NCI-H1417 (cell line): ENCODE results near the gene DPT.
"Not testable (repeated sequence)": the region's sequence is repeated elsewhere in the genome, so short reads cannot be mapped to it uniquely, and the experiment has no call there.

Source experiments
- DNase-seq, 3 experiments: peaks; one replicate each; lab custom pipeline; 2025; lab: John Stamatoyannopoulos, UW

Gene DPT

DNA sequence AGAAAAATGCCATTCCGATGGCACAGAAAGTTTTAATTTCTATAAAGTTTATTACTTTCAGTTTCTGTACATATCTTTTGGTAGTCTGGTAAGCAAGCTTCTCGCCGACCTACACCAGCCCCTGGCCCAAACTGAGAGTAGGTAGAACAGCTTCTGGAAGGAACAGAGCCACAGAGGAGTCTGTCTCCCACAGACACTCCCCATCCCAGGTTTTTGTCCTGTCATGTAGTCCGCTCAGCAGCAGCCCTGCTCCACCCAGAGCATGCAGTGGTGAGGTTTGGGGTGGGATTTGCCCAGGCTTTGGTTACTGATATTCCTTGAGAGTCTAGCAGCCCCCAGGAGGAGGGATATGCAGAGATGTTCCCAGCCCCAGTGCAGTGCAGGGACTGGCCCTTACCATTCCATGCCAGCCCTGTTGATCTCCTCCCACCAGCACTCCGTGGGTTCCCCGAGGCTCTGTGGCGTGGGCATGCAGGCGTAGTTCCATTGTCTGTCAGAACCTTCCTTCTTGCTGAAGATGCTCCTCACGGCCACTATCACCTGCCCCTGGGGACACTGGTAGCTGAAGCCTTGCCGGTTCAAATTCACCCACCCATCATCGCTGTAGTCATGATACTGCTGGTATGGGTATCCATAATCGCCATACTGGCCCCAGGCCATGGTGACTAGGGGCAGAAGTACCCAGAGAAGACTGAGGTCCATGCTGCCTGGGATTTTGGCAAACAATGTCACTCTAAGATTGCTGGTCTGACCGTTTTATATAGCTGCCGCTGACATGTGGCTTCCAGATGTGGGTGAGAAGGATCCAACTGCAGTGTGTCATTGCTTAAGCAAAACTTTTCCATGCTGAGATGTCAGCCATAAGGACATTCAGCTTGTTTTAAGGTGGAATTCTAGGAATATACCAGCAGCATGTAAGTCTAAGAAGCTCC lies at the start of gene DPT:
DPT (minus strand) TSS at position 734 of the 932 bp plus-strand sequence; CDS start at position 702, 32 bp downstream.
- DNase-seq, result no peak

DNA sequence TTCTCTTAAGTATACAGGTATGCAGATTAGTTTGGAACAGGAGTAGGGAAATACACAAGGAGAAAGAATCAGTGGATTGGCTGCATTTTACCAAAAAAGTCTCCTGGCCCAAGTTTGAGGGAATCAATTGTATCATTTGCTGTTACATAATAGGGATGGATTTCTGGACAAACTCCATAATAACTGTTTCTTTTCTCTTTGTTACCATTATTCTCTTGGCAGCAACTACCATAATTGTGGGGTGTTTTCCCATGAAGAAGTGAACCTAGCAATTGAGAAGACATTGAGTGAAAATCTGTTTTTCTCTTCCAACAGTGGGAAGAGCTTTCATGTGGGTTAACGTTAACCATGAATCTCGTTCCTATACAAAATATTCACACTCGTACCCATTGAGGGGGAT lies 46.4 kb upstream of the DPT start:
- DNase-seq, result no peak

DNA sequence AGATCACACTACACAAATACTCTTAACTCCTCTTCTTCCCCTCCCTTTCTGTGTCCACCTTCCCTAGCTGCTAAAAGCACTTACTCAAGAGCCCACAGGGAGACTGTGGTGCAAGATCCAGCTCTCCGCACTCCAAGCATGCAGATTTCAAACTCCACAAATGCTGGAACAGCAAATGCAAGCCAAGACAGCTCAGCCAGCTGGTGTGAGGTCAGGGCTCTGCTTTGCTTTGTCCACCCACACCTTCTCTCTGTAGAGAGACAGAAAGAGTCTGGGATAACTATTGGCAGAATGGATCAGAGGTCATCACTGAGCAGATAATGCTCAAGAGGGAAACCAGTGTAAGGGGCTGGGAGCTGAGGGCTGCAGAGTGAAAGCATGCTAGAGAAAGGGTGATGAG lies 45.2 kb upstream of the DPT start:
- no peak for DNase-seq

DNA sequence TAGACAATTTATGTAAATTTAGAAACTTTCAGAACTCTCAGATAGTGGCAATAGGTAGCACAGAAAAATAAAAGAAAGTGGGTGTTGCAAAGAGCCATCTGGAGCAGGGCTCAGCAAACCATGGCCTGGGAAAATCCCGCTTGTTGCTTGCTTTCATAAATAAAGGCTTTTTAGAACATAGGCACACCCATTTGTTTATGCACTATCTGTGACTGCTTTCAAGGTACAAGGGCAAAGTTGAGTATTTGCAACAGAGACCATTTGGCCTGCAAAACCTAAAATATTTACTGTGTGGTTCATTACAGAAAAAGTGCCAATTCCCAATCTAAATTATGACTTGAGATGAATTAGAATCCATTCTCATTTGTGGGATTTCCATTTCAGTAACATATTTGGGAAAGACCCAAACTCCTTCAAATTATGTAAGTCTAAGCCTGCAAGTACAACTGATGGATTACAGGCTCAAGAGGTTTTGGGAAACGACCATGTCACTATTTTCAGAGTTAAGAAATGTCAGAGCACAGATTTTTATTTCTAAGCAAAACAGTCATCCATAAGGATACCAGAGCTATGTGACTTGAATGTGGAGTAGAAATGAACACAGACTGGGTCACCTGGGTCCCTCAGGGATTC lies 43.5 kb upstream of the DPT start:
- no peak for DNase-seq

DNA sequence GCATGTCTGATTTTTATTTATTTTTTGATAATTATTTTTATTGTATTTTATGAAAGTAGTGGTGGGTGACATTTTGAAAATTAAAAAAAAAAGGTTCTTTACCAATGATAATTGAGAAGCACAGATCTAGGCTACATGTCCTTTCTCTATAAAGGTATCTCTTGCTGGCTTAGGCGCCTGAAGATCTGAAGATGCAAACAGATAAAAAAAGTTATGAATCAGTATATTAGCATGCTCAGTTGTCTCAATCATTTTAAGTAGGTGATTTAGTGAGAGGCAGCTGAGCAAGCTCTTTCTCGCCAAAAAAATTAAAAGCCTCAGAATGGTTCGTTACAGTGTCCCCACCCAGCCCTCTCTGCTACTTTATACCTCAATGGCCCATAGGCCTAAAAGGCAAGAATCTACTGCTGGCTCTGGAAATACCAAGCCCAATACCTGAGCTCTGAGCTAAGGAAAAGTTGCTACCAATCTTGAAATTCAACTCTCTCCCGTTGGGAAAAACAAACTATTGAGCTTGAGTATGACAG lies 42.2 kb upstream of the DPT start:
- no peak for DNase-seq

DNA sequence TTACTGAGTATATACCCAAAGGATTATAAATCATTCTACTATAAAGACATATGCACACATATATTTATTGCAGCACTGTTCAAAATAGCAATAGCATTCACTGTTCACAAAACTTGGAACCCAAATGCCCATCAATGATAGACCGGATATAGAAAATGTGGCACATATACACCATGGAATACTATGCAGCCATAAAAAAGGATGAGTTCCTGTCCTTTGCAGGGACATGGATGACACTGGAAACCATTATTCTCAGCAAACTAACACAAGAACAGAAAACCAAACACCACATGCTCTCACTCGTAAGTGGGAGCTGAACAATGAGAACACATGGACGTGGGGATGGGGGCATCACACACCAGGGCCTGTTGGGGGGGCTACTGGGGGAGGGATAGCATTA lies 40.9 kb upstream of the DPT start:
- not testable (repeated sequence) for DNase-seq

DNA sequence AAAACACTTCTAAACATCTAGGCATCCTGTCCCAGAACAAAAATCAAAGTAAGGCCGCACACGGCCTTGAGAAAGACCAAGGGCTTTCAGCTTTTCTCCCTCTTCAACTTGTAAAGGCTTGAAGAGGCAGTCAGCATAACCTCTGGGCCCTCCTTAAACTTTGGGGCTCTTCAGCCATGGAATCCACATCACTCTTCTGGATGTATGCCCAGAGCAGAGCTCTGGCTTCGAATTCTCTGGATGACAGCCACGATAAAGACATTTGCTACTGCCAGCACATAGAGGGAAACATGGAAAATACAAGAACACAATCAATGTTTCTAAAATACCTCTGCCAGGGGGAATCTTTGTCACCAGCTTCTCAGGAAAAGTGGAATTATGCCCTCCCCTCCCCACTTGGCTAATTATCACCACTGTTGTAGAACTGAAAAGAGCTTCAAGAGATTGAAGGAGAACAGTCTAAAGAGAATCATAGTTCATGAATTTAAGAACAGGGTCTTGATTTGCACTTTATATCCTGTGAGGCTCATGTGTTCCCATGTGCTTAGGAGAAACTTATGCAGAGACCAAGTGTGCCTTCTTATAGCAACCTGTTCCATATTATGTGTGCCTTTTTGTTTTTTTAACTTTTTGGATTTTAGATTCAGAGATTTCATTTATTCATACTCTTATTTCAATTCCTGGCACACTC lies 39.0 kb upstream of the DPT start:
- no peak for DNase-seq

DNA sequence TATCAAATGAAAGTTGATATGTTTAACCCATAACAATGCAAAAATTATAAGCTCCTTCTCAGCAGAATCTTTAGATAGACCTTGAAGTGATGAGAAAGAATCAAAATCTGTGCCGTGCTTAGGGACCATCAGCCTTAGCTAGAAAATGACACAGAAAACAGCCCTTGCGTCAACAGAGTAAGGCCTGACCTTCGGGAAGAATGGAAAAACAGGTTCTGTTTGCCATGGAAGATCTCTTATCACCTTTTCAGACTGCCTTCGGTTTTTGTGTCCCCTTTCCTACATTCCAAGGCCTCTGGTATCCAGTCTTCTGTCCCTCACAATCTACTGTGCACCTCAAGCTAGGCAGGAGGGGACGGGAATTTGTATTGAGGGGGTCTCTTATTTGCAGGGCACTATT lies 37.6 kb upstream of the DPT start:
- DNase-seq, result no peak

DNA sequence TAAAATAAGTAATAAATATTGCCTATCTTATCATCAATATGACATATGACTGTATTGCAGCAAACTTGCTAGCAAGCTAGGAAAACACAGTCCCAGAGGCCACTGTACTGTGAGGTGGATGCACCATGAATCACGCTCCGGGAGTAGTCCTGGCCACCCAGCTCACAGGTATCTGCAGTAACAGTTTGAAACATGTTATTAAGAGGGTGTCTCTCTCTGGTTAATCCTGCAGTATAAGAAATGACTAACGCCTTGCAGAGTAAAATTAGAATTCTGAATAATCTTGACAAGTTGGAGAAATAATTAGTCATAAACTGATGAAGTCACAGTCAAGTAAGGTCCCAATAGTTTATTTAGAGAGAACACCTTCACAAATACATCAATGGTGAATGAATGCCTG lies 34.0 kb upstream of the DPT start:
- no peak for DNase-seq

DNA sequence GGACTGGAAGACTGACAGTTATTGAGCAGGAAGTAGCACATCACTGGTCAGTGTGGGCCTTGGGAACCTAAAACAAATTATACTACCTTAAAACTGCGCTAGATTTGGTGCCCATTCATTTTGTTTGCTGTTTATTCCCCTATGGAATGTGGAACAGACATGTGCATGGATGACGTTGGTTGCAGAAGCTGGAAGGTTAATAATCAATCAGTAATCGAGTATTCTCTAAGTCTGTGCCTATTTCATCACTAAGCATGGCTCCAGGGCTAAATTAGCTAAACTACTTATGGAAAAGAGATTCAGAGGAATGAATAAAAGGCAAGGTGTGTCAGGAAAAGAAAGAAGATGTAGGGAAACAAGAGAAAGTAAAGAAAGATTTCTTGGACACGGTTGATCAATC lies 33.5 kb upstream of the DPT start:
- no peak for DNase-seq

DNA sequence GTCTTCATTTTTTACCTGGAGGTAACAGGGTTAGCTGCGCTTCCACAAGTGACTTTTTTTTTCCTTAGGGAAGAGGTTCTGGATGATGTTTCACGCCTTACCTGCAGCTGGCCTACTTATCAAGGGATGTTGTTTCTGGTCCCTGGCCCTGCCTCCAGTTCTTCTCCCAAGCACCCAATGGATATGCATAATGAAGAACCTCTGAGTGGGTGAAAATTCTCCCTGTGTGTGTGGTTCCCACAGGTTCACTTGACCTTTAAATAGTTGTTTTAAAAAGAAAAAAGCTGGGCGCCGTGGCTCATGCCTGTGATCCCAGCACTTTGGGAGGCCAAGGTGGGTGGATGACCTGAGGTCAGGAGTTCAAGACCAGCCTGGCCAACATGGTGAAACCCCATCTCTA lies 31.8 kb upstream of the DPT start:
- no peak for DNase-seq

DNA sequence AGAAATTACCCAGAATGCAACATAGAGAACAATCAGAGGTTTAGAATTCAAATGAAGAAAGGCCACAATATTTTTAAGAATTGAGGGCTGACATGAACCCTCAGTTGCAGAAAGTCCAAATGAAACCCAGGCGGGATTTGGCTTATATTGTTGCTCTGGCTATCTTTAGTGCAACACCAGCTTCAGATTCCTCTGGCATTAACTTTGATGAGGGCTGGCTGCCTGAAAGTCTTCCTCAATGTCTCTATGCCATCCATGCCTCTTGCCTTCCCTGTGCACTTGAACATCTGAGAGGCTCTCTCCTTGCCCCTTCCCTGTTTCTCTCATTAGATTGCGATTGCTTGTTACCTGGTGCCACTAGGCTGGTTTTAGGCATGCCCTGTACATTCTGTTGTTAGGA lies 31.2 kb upstream of the DPT start:
- no peak for DNase-seq

DNA sequence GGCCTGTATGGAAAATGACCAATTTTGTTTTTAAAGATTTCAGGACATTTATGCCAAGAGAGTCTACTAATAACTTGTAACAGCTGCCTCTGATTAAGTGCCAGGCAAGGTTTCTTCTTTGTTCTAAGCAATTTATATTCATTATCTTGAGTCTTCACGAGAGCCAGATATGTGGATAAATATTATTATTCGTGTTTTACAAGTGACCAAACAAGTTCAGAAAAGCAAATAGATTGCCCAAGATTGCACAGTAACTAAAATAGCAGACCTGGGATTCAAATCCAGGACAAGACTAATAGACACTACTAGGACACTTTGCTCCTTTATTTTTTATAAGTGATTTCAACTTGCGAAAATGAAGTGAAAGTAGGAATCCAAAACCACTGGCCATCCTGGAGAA lies 30.1 kb upstream of the DPT start:
- DNase-seq, result no peak

DNA sequence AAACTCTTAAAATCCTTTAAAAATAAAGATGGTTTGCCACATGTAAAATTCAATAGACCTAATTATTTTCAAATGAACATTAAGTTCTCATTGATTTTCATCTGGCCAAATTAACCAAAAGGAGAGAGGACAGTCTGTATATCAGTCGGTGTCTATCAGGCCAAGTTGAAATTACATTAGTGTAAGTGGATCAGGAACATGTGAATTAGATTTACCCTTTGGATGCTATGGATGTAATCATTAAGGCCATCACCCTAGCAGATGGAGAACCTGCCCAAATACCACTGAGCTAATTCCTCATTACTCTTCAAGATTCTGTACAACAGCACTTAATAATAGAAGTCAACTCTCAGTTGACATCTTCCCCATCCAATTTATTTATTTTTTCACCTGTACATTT lies 29.5 kb upstream of the DPT start:
- DNase-seq, result no peak

DNA sequence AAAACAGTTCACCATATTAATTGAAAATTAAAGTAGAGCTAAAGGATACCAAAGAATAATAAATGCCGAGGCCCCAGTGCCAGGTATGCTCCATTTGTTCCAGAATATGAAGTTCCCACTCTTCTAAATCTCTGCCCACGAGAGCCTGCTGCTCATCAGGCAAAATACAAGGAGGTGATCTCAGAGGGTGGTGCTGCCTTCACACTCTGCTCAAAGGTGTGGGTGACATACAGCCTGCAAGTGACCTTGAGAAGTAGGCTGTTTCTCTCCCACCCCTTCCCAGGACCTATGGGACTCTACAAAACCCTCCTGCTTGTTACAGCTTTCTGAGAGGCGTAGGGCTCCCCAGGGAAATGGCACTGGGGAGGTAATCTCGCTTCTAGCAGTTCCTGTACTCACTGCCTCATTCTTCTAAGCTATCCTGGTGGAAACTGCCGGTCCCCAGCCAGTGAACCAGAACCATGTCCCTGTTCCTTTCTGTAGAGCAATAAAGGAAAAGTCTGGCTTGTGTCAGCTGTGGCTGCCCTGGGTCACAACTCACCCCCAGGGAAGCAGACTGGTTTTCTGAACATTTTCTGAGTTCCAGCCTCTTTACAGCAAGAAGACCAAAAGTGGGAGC lies 26.9 kb upstream of the DPT start:
- DNase-seq, result peak in 1 of 3 experiments; percentile 30

DNA sequence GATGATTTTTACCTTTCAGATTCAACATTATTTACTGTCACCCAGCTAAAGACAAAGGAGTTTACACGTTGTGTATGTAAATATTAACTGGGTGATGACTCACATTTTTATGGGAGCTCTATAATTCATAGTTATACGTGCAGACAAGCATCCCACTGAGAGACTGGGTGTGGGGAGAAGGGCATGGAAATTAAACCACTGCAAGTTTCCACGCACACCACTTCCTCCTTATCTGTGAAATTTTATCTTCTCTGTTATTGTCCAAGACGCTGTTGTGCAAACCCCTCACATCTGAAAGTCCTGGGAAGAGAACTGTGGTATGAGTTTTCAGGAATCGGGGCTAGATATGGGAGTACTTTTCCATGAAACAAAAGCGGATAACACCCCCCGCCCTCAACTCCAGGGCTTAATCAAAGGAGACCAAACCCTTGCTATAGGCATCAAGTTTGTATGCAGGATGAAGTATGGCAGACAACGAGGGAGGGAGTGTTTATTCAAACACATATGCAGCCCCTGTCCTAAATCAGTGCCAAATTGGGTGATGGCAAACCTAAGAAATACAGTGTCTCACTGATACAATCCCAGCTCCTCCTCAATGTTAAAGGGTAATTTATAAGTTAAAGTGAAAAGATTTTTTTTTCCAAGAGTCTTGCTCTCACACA lies 23.3 kb upstream of the DPT start:
- DNase-seq, result peak in 2 of 3 experiments; percentile 44 to 62

DNA sequence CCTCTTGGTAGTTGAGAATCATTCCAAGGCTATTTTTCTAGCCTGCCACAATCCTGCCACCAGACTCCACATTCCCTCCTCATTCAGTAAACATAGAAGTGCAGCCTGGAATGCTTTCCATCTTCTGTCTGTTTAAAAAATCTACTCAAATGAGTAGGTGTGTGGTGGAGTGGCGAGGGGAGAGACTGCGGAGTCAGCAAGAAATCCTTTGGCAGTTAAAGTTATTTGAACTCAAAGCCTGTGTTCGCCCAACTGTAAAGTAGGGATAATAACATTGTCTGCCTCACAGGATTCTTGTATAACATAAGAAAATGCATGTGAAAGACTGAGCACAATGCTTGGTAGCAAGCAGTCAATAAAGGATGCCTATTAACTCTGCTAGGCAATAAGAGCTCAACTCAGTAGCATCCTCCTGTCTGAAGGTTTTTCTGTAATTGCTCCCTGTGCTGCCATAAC lies 22.2 kb upstream of the DPT start:
- peak in 2 of 3 experiments; percentile 38 to 54 for DNase-seq

DNA sequence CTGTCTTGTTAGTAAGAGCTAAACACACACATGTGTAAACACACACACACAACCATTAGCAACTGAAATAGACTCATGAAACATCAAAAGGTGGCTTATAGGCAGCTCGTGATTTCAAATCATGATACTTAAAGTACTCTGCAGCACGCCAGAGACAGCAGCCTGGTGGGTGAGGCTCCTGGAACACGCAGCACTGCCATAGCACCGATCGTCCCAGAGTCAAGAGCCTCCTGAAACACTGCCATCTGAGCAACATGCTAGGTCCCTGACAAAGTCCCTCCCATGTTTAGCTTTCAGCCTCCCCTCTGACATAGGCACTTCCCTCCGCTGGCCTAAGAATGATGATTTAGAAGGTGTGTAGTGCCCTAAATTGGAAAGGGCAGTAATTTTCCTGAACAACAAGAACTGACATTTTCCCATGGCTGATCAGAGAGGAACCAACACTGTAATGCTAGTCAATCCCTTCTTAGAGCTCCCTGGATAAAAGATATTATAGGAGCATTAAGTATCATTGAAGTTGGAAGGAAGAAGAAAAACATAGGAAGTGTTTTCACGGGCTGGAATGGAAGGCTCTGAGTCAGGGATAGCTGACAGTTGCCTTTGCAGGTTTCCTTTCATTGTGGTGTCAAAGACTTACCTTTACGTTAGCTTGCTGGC lies 14.1 kb upstream of the DPT start:
- DNase-seq, result no peak

DNA sequence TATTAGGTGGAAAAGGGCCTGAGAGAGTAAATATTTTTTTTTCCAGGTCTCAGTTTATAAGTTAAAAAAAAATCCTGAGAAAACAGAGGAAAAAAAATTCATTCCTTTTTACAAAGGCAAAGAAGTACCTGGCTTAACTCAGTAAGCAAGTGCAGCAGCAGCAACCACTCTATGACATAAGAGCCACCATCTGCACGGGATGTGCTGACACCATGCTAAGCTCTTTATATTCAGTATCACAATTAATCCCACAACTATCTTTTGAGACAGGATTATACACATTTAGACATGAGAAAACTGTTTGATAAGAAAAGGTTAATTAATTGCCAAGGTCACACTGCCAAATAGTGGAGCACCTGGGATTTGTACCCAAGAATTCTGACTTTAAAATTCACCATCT lies 13.4 kb upstream of the DPT start:
- no peak for DNase-seq

DNA sequence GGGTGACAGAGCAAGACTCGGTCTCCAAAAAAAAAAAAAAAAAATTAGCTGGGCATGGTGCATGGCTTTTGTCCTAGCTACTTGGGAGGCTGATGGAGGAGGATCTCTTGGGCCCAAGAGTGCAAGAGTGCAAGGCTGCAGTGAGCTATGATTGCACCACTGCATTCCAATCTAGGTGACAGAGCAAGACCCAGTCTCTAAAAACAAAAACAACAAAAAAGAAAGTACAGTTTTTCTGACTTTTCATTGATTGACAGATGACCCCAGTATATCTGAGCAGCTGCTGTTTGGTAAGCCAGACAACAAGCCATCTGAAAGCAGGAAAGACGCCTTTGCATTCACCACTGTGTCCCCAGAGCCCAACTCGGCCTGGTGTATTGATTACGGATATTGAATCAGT lies 10.9 kb upstream of the DPT start:
- no peak for DNase-seq

DNA sequence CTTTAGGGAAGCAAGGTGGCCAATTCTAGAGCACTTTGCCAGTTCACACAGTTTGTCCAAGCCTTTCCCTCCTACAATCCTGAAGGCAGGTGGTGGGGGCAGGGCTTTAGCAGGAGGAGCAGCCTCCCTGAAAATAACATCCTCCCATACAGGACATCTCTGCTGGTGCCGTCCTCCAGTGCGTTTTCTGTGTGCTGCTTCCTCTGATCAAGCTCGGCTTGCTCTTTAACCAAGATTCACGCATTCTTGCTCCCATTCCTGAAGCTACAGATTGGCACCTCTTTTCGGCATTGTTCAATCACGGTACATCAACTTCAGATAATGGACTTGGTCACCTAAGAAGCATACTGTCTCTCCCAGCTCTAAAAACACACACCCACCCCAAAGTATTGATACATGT lies 7.5 kb upstream of the DPT start:
- DNase-seq, result no peak
